HepG2 (cell line): Measurements from ENCODE around the gene PPP1R13B. TPM values are rescaled to one million over a fixed set of nuclear protein-coding genes. Genes with fewer than 3 reads are reported as not detected.
"Not testable (repeated sequence)": the region's sequence is repeated elsewhere in the genome, so short reads cannot be mapped to it uniquely, and the experiment has no call there.

Experiments
- ATAC-seq: fragments of 200-7000 bp; cut with Tn5 transposase; 3 replicates; pipeline ENCODE4 v1.9.1; 2020; ENCODE audit warnings: mild to moderate bottlenecking, moderate library complexity
- BruUV-seq: library from RNA; stranded (reverse); fragments of 400-500 nt; replicated peaks from 2 replicates; lab custom pipeline; 2021; lab: Mats Ljungman, UMichigan
- CTCF ChIA-PET: fragments of 300-600 bp; formaldehyde crosslinking; extraction: SDS; loops from one replicate; lab custom pipeline; 2021; ENCODE audit warnings: low total read pairs, inconsistent platforms, low intra/inter-chr PET ratio; lab: Yijun Ruan, JAX
- POLR2A ChIA-PET: fragments of 350-600 bp; sonication (Branson Sonifier 250); formaldehyde crosslinking; loops from one replicate; lab custom pipeline; 2020; ENCODE audit warnings: antibody characterized with exemption, inconsistent platforms; lab: Yijun Ruan, JAX
- DNase-seq: peaks from one replicate; pipeline ENCODE4 v3.0.0-alpha.2; 2015; ENCODE audit warnings: low spot score
- FAIRE-seq: peaks from 3 replicates; lab custom pipeline; 2011; peaks lifted over from hg19 to GRCh38; lab: Jason Lieb, UNC
- H2AFZ ChIP-seq: one replicate; pipeline ENCODE4 v1.6.1; 2011; ENCODE audit warnings: low read length, inconsistent platforms
- H3K27ac ChIP-seq: fragments of 300-600 bp; 3 replicates; pipeline ENCODE4 v1.8.0; 2011; ENCODE audit warnings: mixed run types, mild to moderate bottlenecking, mixed read lengths, low read length, inconsistent platforms; ENCODE audit not compliant: insufficient read depth; ENCODE audit errors: extremely low read length
- H3K27me3 ChIP-seq, 2 experiments: fragments of 200-600 bp in 1 of 2; 2 replicates in 1 of 2; 3 replicates in 1 of 2; pipeline versions ENCODE4 v1.6.0 to v1.8.0; 2011; ENCODE audit warnings: low read length in 2 of 2, mild to moderate bottlenecking in 2 of 2, moderate library complexity in 2 of 2, inconsistent platforms in 1 of 2; ENCODE audit not compliant: insufficient read depth in 2 of 2, control insufficient read depth in 1 of 2
- H3K36me3 ChIP-seq, 2 experiments: fragments of 200-600 bp in 1 of 2; replicated peaks in 1 of 2; 2 replicates in 1 of 2; 3 replicates in 1 of 2; pipeline versions ENCODE4 v1.5.1 to v1.8.0; 2011; ENCODE audit warnings: low read length in 2 of 2, inconsistent platforms in 1 of 2; ENCODE audit not compliant: insufficient read depth in 2 of 2, control insufficient read depth in 1 of 2
- H3K4me1 ChIP-seq: 2 replicates; pipeline ENCODE4 v1.5.1; 2012; ENCODE audit warnings: low read length, inconsistent platforms; ENCODE audit not compliant: insufficient read depth
- H3K4me2 ChIP-seq: 2 replicates; pipeline ENCODE4 v1.6.0; 2011; ENCODE audit warnings: low read depth, low read length, inconsistent platforms
- H3K4me3 ChIP-seq, 3 experiments: fragments of 200-600 bp in 1 of 3; sonication (generic), shearing (Covaris generic) in 1 of 3; replicated peaks in 1 of 3; 2 replicates each; pipeline ENCODE4 v1.5.1; 2011 to 2016; ENCODE audit warnings: low read length in 3 of 3, inconsistent platforms in 2 of 3, low read depth in 2 of 3, mild to moderate bottlenecking in 2 of 3, control low read depth in 1 of 3, mixed read lengths in 1 of 3; ENCODE audit not compliant: insufficient read depth in 1 of 3
- H3K79me2 ChIP-seq: one replicate; pipeline ENCODE4 v1.6.1; 2011; ENCODE audit warnings: low read length, inconsistent platforms; ENCODE audit not compliant: insufficient read depth
- H3K9ac ChIP-seq: 2 replicates; pipeline ENCODE4 v1.6.0; 2011; ENCODE audit warnings: mild to moderate bottlenecking, low read depth, low read length, inconsistent platforms; ENCODE audit not compliant: insufficient read depth
- H3K9me3 ChIP-seq: 2 replicates; pipeline ENCODE4 v1.5.1; 2012; ENCODE audit warnings: mild to moderate bottlenecking, low read length
- H4K20me1 ChIP-seq: 2 replicates; pipeline ENCODE4 v1.6.0; 2011; ENCODE audit warnings: inconsistent platforms, mild to moderate bottlenecking, low read length, moderate library complexity; ENCODE audit not compliant: insufficient read depth
- CREB1 ChIP-seq, 2 experiments: fragments of 450-650 bp in 1 of 2; IDR thresholded peaks; 2 replicates each; pipeline ENCODE4 v1.6.1; 2016 to 2017; ENCODE audit warnings: control low read depth in 1 of 2, mild to moderate bottlenecking in 1 of 2, missing compliant biosample characterization in 1 of 2, missing genetic modification characterization in 1 of 2
- ELF3 ChIP-seq: IDR thresholded peaks from 2 replicates; pipeline ENCODE4 v1.6.1; 2016; ENCODE audit warnings: missing genetic modification reagents, missing compliant biosample characterization
- HNRNPK ChIP-seq: fragments of 200-400 bp; formaldehyde crosslinking; IDR thresholded peaks from 2 replicates; pipeline ENCODE4 v1.6.1; 2018; ENCODE audit warnings: low read length, low read depth, moderate library complexity, mild to moderate bottlenecking; ENCODE audit not compliant: poor library complexity, severe bottlenecking
- HOXD1 ChIP-seq: sonication (generic); formaldehyde crosslinking; IDR thresholded peaks from 2 replicates; pipeline ENCODE4 v1.5.0; 2020; ENCODE audit warnings: missing genetic modification reagents
- NFE2L1 ChIP-seq: sonication (generic); formaldehyde crosslinking; IDR thresholded peaks from 2 replicates; pipeline ENCODE4 v1.4.0; 2020; ENCODE audit warnings: missing genetic modification reagents, mild to moderate bottlenecking, borderline replicate concordance
- POGZ ChIP-seq: sonication (generic); formaldehyde crosslinking; IDR thresholded peaks from 2 replicates; pipeline ENCODE4 v1.4.0; 2020; ENCODE audit warnings: mild to moderate bottlenecking, missing genetic modification reagents
- RBM39 ChIP-seq: fragments of 200-400 bp; formaldehyde crosslinking; IDR thresholded peaks from one replicate; pipeline ENCODE4 v1.6.1; 2018; ENCODE audit warnings: antibody characterized with exemption, mild to moderate bottlenecking, low read depth, low read length; ENCODE audit not compliant: poor library complexity, severe bottlenecking
- SP2 ChIP-seq: sonication (generic); formaldehyde crosslinking; IDR thresholded peaks from 2 replicates; pipeline ENCODE4 v1.5.1; 2020; ENCODE audit warnings: mild to moderate bottlenecking, missing genetic modification reagents
- ZFP90 ChIP-seq: sonication (generic); formaldehyde crosslinking; IDR thresholded peaks from 2 replicates; pipeline ENCODE4 v1.8.0; 2022; ENCODE audit warnings: missing genetic modification reagents, mild to moderate bottlenecking, inconsistent platforms, borderline replicate concordance
- WGBS: methylation state at CpG from one replicate; pipeline ENCODE4 v1.1.6; 2017; ENCODE audit warnings: low lambda C conversion rate; 5-methylcytosine and 5-hydroxymethylcytosine counted together
- in situ Hi-C: cut with HindIII; loops from 2 replicates; pipeline ENCODE4 v1.10.0; 2017; ENCODE audit warnings: low pct_unique_long_range_greater_than_20kb; ENCODE audit not compliant: extremely low pct_ligation_motif_present
- intact Hi-C: fragments of 100-400 bp; cut with micrococcal nuclease; formaldehyde crosslinking; loops from one replicate; pipeline ENCODE4 v1.10.0; 2022; ENCODE audit not compliant: unreplicated experiment
- polyA plus RNA-seq, 8 experiments: library from polyadenylated mRNA; depleted of rRNA in 3 of 8; stranded (reverse) in 7 of 8; unstranded in 1 of 8; fragments of >200 nt; fragmentation: Illumina TruSeq in 4 of 8; extraction: Trizol in 4 of 8; gene quantifications; 2 replicates each; pipeline versions ENCODE4 v1.2.1 to v1.2.3, GENCODE V29; 2011 to 2016; ENCODE audit warnings: low read depth in 4 of 8, missing spikeins in 1 of 8, mixed read lengths in 1 of 8; ENCODE audit not compliant: insufficient read depth in 1 of 8
- total RNA-seq, 5 experiments: library from RNA; depleted of rRNA; stranded (reverse); fragments of >200 nt; fragmentation: Illumina TruSeq; extraction: Trizol; gene quantifications; 2 replicates each; pipeline ENCODE4 v1.2.3, GENCODE V29; 2016; ENCODE audit warnings: low read depth in 1 of 5

PPP1R13B gene
- total and polyA plus RNA-seq, 2 of the 13 experiments (the other 11 are each of a cell fraction or from before 2014, with no cell fraction given), result 4.6 to 9.4 TPM

GRCh38 chr14:103782376-103782775, 65.0 kb downstream of the PPP1R13B start:
- in situ Hi-C loops, result no loop called here
- no peak for DNase-seq
- no peak overlapping the region for H3K9ac ChIP-seq
- 94% methylated on average over 2 of the region's 2 CpGs for WGBS
- no peaks in the 10 kb centered on the region for H4K20me1 ChIP-seq
- no peak overlapping the region for H2AFZ ChIP-seq
- ChIA-PET CTCF (no interaction called here), POLR2A (no interaction called here)
- no peak for ATAC-seq
- no peaks in the 10 kb centered on the region for H3K27me3 ChIP-seq
- H3K4me1 ChIP-seq, result no peaks in the 10 kb centered on the region
- H3K9me3 ChIP-seq, result no peaks in the 10 kb centered on the region
- BruUV-seq, result no TSS peak
- no peak for FAIRE-seq
- TF ChIP-seq RBM39 (no peak), ZFP90 (CRISPR knock-in tag) (no peak), HNRNPK (no peak), HOXD1 (CRISPR knock-in tag) (no peak), ELF3 (CRISPR knock-in tag) (no peak), POGZ (CRISPR knock-in tag) (no peak), CREB1 (IDR thresholded peaks at IDR 0.05) (no peak), CREB1 (CRISPR knock-in tag; IDR thresholded peaks at IDR 0.05) (no peak), NFE2L1 (no peak), SP2 (CRISPR knock-in tag) (no peak)
- TF ChIP-seq, all 625 proteins: peak for 0
- Histone ChIP-seq H3K36me3 (peaks cover 1 to 10% of the 10 kb centered on the region in 2 experiments; a peak in 4 of 5 replicates), H3K4me2 (no peak overlapping the region), H3K4me3 (no peak overlapping the region), H3K27ac (no peak overlapping the region), H3K79me2 (no peaks in the 10 kb centered on the region)
- intact Hi-C loops, result no loop called here

GRCh38 chr14:103776319-103776718, 71.1 kb downstream of the PPP1R13B start:
- FAIRE-seq, BruUV-seq, ATAC-seq, POLR2A ChIA-PET, H3K79me2 ChIP-seq, H3K27me3 ChIP-seq, intact Hi-C loops, H4K20me1 ChIP-seq, H3K27ac ChIP-seq, H2AFZ ChIP-seq, in situ Hi-C loops, DNase-seq, CTCF ChIA-PET, H3K4me2 ChIP-seq, H3K4me1 ChIP-seq, H3K9ac ChIP-seq, H3K4me3 ChIP-seq, H3K9me3 ChIP-seq: not testable (repeated sequence)
- 95% methylated on average over 6 of the region's 6 CpGs for WGBS
- peaks cover 1 to 12% of the 10 kb centered on the region in 2 experiments; a peak in 4 of 5 replicates for H3K36me3 ChIP-seq
